SU-DHL-6 (cell line): Measurements from ENCODE around the gene GRK3.

Experiments
- H2AFZ ChIP-seq: fragments of 200-600 bp; sonication (generic); 2 replicates; pipeline ENCODE4 v1.6.1; 2014; ENCODE audit warnings: low read depth, mild to moderate bottlenecking, moderate library complexity, mixed read lengths, antibody characterized with exemption, low read length; ENCODE audit not compliant: severe bottlenecking
- H3F3A ChIP-seq: fragments of 200-600 bp; shearing (Covaris generic); 2 replicates; pipeline ENCODE4 v1.6.0; 2016; ENCODE audit warnings: antibody characterized with exemption, mild to moderate bottlenecking; ENCODE audit not compliant: insufficient read depth
- H3K27ac ChIP-seq: fragments of 200-600 bp; sonication (generic); 2 replicates; pipeline ENCODE4 v1.5.1; 2016; ENCODE audit warnings: low read depth, mild to moderate bottlenecking, low read length, moderate library complexity, mixed read lengths
- H3K27me3 ChIP-seq: fragments of 200-600 bp; sonication (generic), shearing (Covaris generic); 2 replicates; pipeline ENCODE4 v1.6.0; 2014; ENCODE audit warnings: mild to moderate bottlenecking, low read length
- H3K36me3 ChIP-seq: fragments of 200-600 bp; sonication (generic); 2 replicates; pipeline ENCODE4 v1.6.1; 2014; ENCODE audit warnings: mild to moderate bottlenecking, low read length, mixed read lengths
- H3K4me2 ChIP-seq: fragments of 300-600, 200-600 bp; shearing (Covaris generic), sonication (generic); 2 replicates; pipeline ENCODE4 v1.6.0; 2014; ENCODE audit warnings: low read length, low read depth, mild to moderate bottlenecking; ENCODE audit not compliant: poor library complexity, severe bottlenecking
- H3K4me3 ChIP-seq: fragments of 200-600 bp; sonication (generic); 2 replicates; pipeline ENCODE4 v1.5.1; 2014; ENCODE audit warnings: antibody characterized with exemption, low read length, mild to moderate bottlenecking, mixed read lengths; ENCODE audit not compliant: insufficient read depth, poor library complexity, severe bottlenecking
- H3K79me2 ChIP-seq: fragments of 200-600 bp; sonication (generic); 2 replicates; pipeline ENCODE4 v1.6.1; 2014; ENCODE audit warnings: mild to moderate bottlenecking, low read length, moderate library complexity; ENCODE audit not compliant: insufficient read depth
- H3K9ac ChIP-seq: fragments of 200-600 bp; sonication (generic); 2 replicates; pipeline ENCODE4 v1.7.0; 2014; ENCODE audit warnings: mild to moderate bottlenecking, low read length
- H3K9me2 ChIP-seq: fragments of 200-600 bp; sonication (generic); replicated peaks from 2 replicates; pipeline ENCODE4 v1.6.1; 2014; ENCODE audit warnings: low read length; ENCODE audit not compliant: insufficient read depth
- H3K9me3 ChIP-seq: fragments of 200-600 bp; sonication (generic); 2 replicates; pipeline ENCODE4 v1.6.1; 2014; ENCODE audit warnings: low read length, mixed read lengths; ENCODE audit not compliant: insufficient read depth
- H4K20me1 ChIP-seq: fragments of 200-600 bp; sonication (generic); 2 replicates; pipeline ENCODE4 v1.6.1; 2014; ENCODE audit warnings: low read depth, mild to moderate bottlenecking, antibody characterized with exemption, low read length, moderate library complexity, mixed read lengths
- EZH2phosphoT487 ChIP-seq: fragments of 200-600 bp; sonication (generic), shearing (Covaris generic); conservative IDR thresholded peaks from 2 replicates; pipeline ENCODE4 v1.6.1; 2018; ENCODE audit warnings: mild to moderate bottlenecking, antibody characterized with exemption, low read length, moderate library complexity, mixed read lengths
- TF ChIP-seq, protein P1 (sequence below): fragments of 200-600 bp; sonication (generic); IDR thresholded peaks from one replicate; pipeline ENCODE4 v1.5.1; 2017; ENCODE audit warnings: antibody characterized with exemption, mild to moderate bottlenecking, low read length, moderate library complexity; ENCODE audit not compliant: insufficient read depth, poor library complexity, severe bottlenecking

Gene GRK3

DNA sequence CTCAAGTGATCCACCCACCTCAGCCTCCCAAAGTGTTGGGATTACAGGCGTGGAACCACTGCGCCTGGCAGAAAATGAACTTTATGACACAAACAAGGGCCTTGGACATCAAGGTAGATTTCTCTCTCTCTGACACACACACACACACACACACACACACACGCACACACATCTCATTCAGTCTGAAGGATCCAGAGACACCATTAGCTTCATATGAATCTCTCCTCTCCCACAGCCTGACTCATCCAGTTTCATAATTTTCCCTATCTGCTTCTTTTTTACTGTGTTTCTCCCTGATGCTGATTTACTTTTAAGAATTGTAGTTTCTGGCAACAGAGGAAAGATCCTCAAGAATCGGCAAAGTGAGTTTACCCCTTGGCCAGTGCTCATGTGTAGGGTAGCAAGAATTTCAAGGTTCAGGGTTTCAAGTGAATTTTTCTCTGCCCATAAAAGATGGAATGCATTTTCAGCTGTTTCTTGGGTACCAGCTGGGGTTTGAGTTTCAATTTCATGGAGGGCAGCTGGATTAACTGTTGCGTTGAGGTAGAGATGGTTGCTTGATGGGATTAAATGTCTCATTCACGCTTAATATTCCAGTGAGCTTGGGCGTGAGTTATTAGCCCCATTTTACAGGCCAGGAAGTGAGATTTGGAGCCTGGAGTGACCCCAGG, 181.0 kb downstream of the GRK3 start:
- no peaks in the 10 kb centered on the region for H3K36me3 ChIP-seq
- no peaks in the 10 kb centered on the region for H3K9me3 ChIP-seq
- H3K27ac ChIP-seq = no peak overlapping the region
- H3K9me2 ChIP-seq = no peaks in the 10 kb centered on the region
- H3K27me3 ChIP-seq = no peaks in the 10 kb centered on the region
- no peaks in the 10 kb centered on the region for H4K20me1 ChIP-seq
- no peak overlapping the region for H3K9ac ChIP-seq
- no peaks in the 10 kb centered on the region for H3K79me2 ChIP-seq
- H3K4me3 ChIP-seq = no peak overlapping the region
- TF ChIP-seq EZH2phosphoT487 = no peak
- H3K4me2 ChIP-seq = no peak overlapping the region
- H2AFZ ChIP-seq = no peak overlapping the region
- no peaks in the 10 kb centered on the region for H3F3A ChIP-seq

DNA sequence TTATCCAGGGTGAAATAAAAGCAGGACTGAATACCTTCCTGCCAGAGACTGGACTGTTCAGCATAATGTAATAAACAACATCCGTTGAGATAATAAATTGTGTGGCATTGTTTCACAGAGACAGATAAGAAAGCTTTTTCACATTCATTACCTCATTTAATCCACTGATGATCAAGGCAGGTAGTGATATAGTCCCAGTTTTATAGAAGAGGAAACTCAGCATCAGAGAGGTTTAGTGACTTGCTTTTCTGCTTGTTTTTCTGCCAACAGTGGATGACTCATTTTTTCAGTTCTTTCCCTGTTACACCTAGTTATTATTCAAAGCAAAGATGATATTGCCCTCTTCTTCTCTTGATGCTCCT, 181.5 kb downstream of the GRK3 start:
- TF ChIP-seq, protein P1, sequence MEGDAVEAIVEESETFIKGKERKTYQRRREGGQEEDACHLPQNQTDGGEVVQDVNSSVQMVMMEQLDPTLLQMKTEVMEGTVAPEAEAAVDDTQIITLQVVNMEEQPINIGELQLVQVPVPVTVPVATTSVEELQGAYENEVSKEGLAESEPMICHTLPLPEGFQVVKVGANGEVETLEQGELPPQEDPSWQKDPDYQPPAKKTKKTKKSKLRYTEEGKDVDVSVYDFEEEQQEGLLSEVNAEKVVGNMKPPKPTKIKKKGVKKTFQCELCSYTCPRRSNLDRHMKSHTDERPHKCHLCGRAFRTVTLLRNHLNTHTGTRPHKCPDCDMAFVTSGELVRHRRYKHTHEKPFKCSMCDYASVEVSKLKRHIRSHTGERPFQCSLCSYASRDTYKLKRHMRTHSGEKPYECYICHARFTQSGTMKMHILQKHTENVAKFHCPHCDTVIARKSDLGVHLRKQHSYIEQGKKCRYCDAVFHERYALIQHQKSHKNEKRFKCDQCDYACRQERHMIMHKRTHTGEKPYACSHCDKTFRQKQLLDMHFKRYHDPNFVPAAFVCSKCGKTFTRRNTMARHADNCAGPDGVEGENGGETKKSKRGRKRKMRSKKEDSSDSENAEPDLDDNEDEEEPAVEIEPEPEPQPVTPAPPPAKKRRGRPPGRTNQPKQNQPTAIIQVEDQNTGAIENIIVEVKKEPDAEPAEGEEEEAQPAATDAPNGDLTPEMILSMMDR = no peak
- no peak for TF ChIP-seq EZH2phosphoT487
- no peak overlapping the region for H3K27ac ChIP-seq

DNA sequence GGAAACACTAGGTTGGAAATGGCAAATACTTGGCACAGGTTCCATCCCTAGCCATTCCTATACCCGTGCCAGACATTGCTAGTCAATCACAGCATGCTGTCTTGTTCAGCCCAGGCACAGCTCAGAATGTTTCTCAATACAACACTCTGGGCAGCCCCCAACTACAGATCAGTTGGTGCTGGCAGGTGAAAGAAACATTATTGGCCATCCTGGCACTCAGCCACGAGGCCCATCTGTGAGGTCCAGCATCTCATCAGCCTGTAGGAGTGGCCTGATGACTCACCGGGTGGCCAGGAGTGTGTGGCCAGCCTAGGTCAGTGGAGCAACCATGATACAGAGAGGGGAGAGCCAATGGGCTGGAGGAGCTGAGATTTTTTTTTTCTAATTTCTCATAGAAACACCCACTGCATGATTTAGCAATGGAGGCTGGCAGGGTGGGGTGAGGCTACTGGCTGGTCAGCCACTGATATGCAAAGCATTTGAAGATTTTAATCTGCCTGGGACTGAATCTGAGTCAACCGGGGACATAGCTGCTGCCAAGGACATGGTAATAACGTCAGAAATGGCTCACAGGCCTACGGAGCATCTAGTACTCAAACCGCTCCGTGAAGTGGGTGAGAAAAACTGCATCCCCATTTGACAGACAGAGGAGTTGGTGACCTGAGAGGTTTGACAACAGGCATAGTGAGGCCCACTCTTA, 182.9 kb downstream of the GRK3 start:
- H3K9ac ChIP-seq = no peak overlapping the region

More for the DNA sequence above, 181.5 kb downstream of the GRK3 start:
- Histone ChIP-seq H4K20me1 (no peaks in the 10 kb centered on the region), H2AFZ (no peak overlapping the region), H3K27me3 (no peaks in the 10 kb centered on the region), H3K4me2 (no peak overlapping the region), H3K9me3 (no peaks in the 10 kb centered on the region), H3K36me3 (no peaks in the 10 kb centered on the region), H3K9me2 (no peaks in the 10 kb centered on the region), H3K9ac (no peak overlapping the region), H3K79me2 (no peaks in the 10 kb centered on the region), H3F3A (no peaks in the 10 kb centered on the region), H3K4me3 (no peak overlapping the region)

More for the DNA sequence above, 182.9 kb downstream of the GRK3 start:
- Histone ChIP-seq H3K4me2 (no peak overlapping the region), H2AFZ (no peak overlapping the region), H3K4me3 (no peak overlapping the region), H4K20me1 (no peaks in the 10 kb centered on the region), H3K9me3 (no peaks in the 10 kb centered on the region), H3K9me2 (no peaks in the 10 kb centered on the region), H3K27ac (no peak overlapping the region), H3F3A (no peaks in the 10 kb centered on the region), H3K27me3 (no peaks in the 10 kb centered on the region), H3K36me3 (no peaks in the 10 kb centered on the region), H3K79me2 (no peaks in the 10 kb centered on the region)
- TF ChIP-seq, protein P1 = no peak
- no peak for TF ChIP-seq EZH2phosphoT487
